Activated T-helper 17 cell treated with anti-CD3 and anti-CD28 coated beads, Interleukin-2, amount 50 U/mL, for 72 hours (primary cell): ENCODE results near the gene CALML6. TPM values are rescaled to one million over a fixed set of nuclear protein-coding genes. Genes with fewer than 3 reads are reported as not detected.

Source experiments
- ATAC-seq: fragments of 150-1000 bp; cut with Tn5 transposase; replicated peaks from 2 replicates; pipeline ENCODE4 v1.10.0; 2021; ENCODE audit warnings: mild to moderate bottlenecking, moderate library complexity
- H3K27ac Mint-ChIP-seq: one replicate; pipeline ENCODE4 v1.8.0; 2022; ENCODE audit warnings: mixed read lengths
- H3K27me3 Mint-ChIP-seq: one replicate; pipeline ENCODE4 v1.8.0; 2022; ENCODE audit warnings: mixed read lengths
- H3K36me3 Mint-ChIP-seq: one replicate; pipeline ENCODE4 v1.8.0; 2022; ENCODE audit warnings: low read depth, mild to moderate bottlenecking, mixed read lengths
- H3K4me1 Mint-ChIP-seq: one replicate; pipeline ENCODE4 v1.8.0; 2022; ENCODE audit warnings: mixed read lengths
- H3K4me3 Mint-ChIP-seq: one replicate; pipeline ENCODE4 v1.8.0; 2022; ENCODE audit warnings: mild to moderate bottlenecking, mixed read lengths
- H3K9me3 Mint-ChIP-seq: one replicate; pipeline ENCODE4 v1.8.0; 2022; ENCODE audit warnings: mixed read lengths
- total RNA-seq, 2 donors: library from RNA; stranded (reverse); gene quantifications; one replicate each; pipeline ENCODE4 v1.2.3, GENCODE V29; 2022

The CALML6 gene, protein sequence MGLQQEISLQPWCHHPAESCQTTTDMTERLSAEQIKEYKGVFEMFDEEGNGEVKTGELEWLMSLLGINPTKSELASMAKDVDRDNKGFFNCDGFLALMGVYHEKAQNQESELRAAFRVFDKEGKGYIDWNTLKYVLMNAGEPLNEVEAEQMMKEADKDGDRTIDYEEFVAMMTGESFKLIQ
- 1 to 10 TPM in 1 of 2 donors, under 1 TPM in 1; 0.86 to 1.7 TPM for total RNA-seq

- H3K36me3 Mint-ChIP-seq: no peaks in the 10 kb centered on the region
- ATAC-seq: no peak
- no peak within 1 kb of the TSS for H3K4me3 Mint-ChIP-seq
- H3K27ac Mint-ChIP-seq: no peak within 1 kb of the TSS
- peaks cover under 1% of the 10 kb centered on the region for H3K4me1 Mint-ChIP-seq
- H3K9me3 Mint-ChIP-seq: no peaks in the 10 kb centered on the region
- no peaks in the 10 kb centered on the region for H3K27me3 Mint-ChIP-seq
These were observed at the start of gene CALML6 for GRCh38 chr1:1914971-1915692. TSS of gene CALML6 (plus strand) at chr1:1915260. CDS start at chr1:1915281, 21 bp downstream.

DNA sequence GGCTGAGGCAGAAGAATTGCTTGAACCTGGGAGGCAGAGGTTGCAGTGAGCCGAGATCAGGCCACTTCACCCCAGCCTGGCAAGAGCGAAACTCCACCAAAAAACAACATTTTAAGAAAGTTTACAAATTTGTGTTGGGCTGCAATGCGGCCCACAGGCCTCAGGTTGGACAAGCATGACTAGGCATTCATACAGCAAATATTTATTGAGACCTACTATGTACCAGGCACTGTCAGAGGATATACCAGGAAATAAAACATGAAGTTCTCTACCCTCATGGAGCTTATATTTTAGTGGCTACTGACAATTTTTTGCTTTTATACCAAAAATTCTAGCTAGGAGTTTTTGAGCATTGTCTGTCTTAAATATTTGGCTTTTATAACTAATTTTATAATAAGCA, 47.9 kb upstream of the CALML6 start:
- Mint-ChIP-seq H3K4me3 (no peak overlapping the region), H3K27me3 (no peaks in the 10 kb centered on the region), H3K4me1 (peaks cover 49% of the 10 kb centered on the region), H3K9me3 (no peaks in the 10 kb centered on the region), H3K27ac (no peak overlapping the region), H3K36me3 (peaks cover 43% of the 10 kb centered on the region)
- ATAC-seq: no peak

DNA sequence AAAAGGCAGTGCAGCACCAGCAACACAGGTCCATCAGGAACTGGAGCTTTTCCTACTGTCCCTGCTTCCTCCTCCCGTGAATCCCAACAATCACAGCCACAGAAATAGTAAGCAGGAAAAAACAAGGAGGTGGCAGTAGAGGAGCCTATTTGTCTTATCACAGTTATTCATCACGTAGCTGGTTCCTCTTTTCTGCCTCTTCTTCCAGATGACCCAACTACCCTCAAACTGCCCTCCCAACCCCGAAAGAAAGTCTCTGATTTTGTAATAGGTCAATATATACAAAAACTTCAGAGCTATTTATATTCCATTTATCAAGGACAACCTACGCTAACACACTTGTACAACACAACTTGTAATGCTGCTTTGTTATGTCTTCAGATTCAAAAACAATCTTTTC, 45.6 kb upstream of the CALML6 start:
- no peaks in the 10 kb centered on the region for H3K9me3 Mint-ChIP-seq
- peaks cover 47% of the 10 kb centered on the region for H3K4me1 Mint-ChIP-seq
- ATAC-seq: no peak
- peaks cover 47% of the 10 kb centered on the region for H3K36me3 Mint-ChIP-seq
- no peak overlapping the region for H3K4me3 Mint-ChIP-seq
- peak overlapping the region; percentile 80 for H3K27ac Mint-ChIP-seq
- H3K27me3 Mint-ChIP-seq: no peaks in the 10 kb centered on the region

- no peak for ATAC-seq
- Mint-ChIP-seq H3K27ac (peak overlapping the region; percentile 23), H3K4me1 (peaks cover 54% of the 10 kb centered on the region), H3K27me3 (no peaks in the 10 kb centered on the region), H3K4me3 (peak overlapping the region; percentile 19), H3K9me3 (no peaks in the 10 kb centered on the region), H3K36me3 (peaks cover 60% of the 10 kb centered on the region)
These were observed 42.6 kb upstream of the CALML6 start for GRCh38 chr1:1872329-1872994.

GRCh38 chr1:1873186-1873585, 41.9 kb upstream of the CALML6 start:
- H3K27ac Mint-ChIP-seq: no peak overlapping the region
- H3K36me3 Mint-ChIP-seq: peaks cover 65% of the 10 kb centered on the region
- no peaks in the 10 kb centered on the region for H3K9me3 Mint-ChIP-seq
- no peak overlapping the region for H3K4me3 Mint-ChIP-seq
- ATAC-seq: no peak
- H3K27me3 Mint-ChIP-seq: no peaks in the 10 kb centered on the region
- peaks cover 56% of the 10 kb centered on the region for H3K4me1 Mint-ChIP-seq

DNA sequence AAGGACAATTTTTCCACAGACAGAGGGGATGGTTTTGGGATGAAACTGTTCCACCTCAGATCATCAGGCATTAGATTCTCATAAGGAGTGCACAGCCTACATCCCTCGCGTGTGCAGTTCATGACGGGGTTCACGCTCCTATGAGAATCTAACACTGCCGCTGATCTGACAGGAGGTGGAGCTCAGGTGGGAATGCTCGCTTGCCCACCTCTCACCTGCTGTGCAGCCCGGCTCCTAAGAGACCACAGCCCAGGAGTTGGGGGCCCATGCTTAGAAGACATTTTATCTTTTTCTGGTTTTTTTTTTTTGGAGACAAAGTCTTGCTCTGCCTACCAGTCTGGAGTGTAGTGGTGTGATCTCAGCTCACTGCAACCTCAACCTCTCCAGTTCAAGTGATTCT, 40.2 kb upstream of the CALML6 start:
- peak overlapping the region; percentile 71 for H3K4me3 Mint-ChIP-seq
- no peak overlapping the region for H3K27ac Mint-ChIP-seq
- H3K27me3 Mint-ChIP-seq: no peaks in the 10 kb centered on the region
- peaks cover 57% of the 10 kb centered on the region for H3K4me1 Mint-ChIP-seq
- ATAC-seq: no peak
- H3K36me3 Mint-ChIP-seq: peaks cover 82% of the 10 kb centered on the region
- no peaks in the 10 kb centered on the region for H3K9me3 Mint-ChIP-seq

DNA sequence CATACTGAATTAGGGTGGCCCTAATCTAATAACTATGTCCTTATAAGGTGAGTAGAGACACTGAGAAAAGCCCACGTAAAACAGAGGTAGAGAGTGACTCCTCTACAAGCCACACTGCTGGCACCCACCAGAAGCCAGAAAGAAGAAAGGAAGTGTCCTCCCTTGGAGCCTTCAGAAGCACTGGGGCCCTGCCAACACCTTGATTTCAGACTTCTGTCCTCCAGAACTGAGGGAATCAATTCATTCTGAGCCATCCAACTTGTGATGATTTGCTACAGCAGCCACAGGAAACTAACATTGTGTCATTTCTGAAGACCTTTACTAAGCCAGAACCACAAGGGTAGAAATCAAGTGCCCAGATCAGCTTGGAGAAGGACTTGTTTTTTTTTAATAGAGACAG, 39.1 kb upstream of the CALML6 start:
- Mint-ChIP-seq H3K36me3 (peaks cover 80% of the 10 kb centered on the region), H3K9me3 (no peaks in the 10 kb centered on the region), H3K4me3 (peak overlapping the region; percentile 71), H3K27me3 (no peaks in the 10 kb centered on the region), H3K4me1 (peaks cover 59% of the 10 kb centered on the region), H3K27ac (peak overlapping the region; percentile 78)
- peak; percentile 92 for ATAC-seq

DNA sequence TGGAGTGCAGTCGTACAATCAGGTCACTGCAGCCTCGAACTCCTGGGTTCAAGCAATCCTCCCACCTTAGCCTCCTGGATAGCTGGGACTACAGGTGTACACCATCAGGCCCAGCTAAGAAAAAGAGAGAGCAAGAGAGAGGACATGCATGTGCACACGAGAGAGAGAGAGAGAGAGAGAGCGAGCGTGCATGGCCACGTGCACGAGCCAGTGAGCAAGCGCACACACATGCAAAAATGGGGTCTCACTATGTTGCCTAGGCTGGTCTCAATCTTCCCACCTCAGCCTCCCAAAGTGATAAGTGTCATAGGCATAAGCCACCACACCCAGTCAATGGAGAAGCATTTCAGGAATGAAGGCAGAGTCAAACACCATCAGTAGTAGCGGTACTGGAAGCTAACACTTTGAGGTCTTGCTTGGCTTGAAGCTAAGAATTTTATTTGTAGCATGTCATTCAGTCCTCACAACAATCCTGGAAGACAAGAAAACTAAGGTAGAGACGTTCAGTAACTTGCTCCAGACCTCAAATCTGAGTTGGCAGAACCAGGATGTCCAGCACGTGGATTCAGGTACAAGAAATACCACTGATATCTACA, 38.6 kb upstream of the CALML6 start:
- H3K9me3 Mint-ChIP-seq: no peaks in the 10 kb centered on the region
- H3K36me3 Mint-ChIP-seq: peaks cover 80% of the 10 kb centered on the region
- H3K27ac Mint-ChIP-seq: peak overlapping the region; percentile 78
- ATAC-seq: peak; percentile 16
- no peaks in the 10 kb centered on the region for H3K27me3 Mint-ChIP-seq
- H3K4me1 Mint-ChIP-seq: peaks cover 59% of the 10 kb centered on the region
- H3K4me3 Mint-ChIP-seq: peak overlapping the region; percentile 71

DNA sequence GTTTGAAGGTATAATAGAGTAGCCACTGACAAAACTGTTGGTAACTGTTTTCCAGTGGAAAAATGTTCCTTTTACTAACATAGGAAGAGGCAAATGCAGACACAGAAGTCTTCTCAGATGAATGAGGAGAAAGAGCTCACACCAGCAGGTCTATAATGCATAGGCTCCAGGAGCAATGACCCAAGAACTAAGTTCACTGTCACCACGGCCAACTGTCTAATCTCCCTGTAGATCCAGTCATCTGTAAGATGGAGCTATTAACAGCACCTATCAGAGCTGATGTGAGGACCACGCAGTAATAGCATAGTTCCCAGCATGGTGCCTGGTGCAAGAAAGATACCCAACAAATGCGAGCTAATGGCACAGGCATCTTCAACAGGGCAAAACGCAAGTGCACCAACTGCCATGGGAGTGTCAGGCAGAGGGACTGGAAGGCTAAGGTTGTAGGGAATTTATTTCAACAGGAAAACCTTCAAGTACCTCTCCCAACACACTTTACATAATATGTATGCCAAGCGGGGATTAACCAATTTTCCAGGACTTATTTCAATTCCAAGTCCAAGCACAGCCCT, 37.1 kb upstream of the CALML6 start:
- no peak for ATAC-seq

GRCh38 chr1:1879942-1880341, 35.1 kb upstream of the CALML6 start:
- H3K4me3 Mint-ChIP-seq: no peak overlapping the region
- ATAC-seq: no peak
- H3K9me3 Mint-ChIP-seq: no peaks in the 10 kb centered on the region
- H3K36me3 Mint-ChIP-seq: peaks cover 78% of the 10 kb centered on the region
- H3K4me1 Mint-ChIP-seq: peaks cover 52% of the 10 kb centered on the region
- no peak overlapping the region for H3K27ac Mint-ChIP-seq
- H3K27me3 Mint-ChIP-seq: no peaks in the 10 kb centered on the region

More for the DNA sequence above, 37.1 kb upstream of the CALML6 start:
- no peaks in the 10 kb centered on the region for H3K9me3 Mint-ChIP-seq
- peak overlapping the region; percentile 53 for H3K27ac Mint-ChIP-seq
- H3K4me3 Mint-ChIP-seq: peak overlapping the region; percentile 43
- no peaks in the 10 kb centered on the region for H3K27me3 Mint-ChIP-seq
- peaks cover 73% of the 10 kb centered on the region for H3K36me3 Mint-ChIP-seq
- peaks cover 53% of the 10 kb centered on the region for H3K4me1 Mint-ChIP-seq

GRCh38 chr1:1880617-1881312, 34.3 kb upstream of the CALML6 start:
- H3K4me1 Mint-ChIP-seq: peaks cover 46% of the 10 kb centered on the region
- peaks cover 70% of the 10 kb centered on the region for H3K36me3 Mint-ChIP-seq
- H3K27me3 Mint-ChIP-seq: no peaks in the 10 kb centered on the region
- H3K9me3 Mint-ChIP-seq: no peaks in the 10 kb centered on the region
- peak overlapping the region; percentile 7 for H3K4me3 Mint-ChIP-seq
- ATAC-seq: no peak
- peak overlapping the region; percentile 46 for H3K27ac Mint-ChIP-seq

GRCh38 chr1:1881727-1882126, 33.3 kb upstream of the CALML6 start:
- ATAC-seq: no peak
- H3K4me3 Mint-ChIP-seq: peak overlapping the region; percentile 7
- no peaks in the 10 kb centered on the region for H3K9me3 Mint-ChIP-seq
- peaks cover 67% of the 10 kb centered on the region for H3K36me3 Mint-ChIP-seq
- peak overlapping the region; percentile 46 for H3K27ac Mint-ChIP-seq
- no peaks in the 10 kb centered on the region for H3K27me3 Mint-ChIP-seq
- peaks cover 37% of the 10 kb centered on the region for H3K4me1 Mint-ChIP-seq

DNA sequence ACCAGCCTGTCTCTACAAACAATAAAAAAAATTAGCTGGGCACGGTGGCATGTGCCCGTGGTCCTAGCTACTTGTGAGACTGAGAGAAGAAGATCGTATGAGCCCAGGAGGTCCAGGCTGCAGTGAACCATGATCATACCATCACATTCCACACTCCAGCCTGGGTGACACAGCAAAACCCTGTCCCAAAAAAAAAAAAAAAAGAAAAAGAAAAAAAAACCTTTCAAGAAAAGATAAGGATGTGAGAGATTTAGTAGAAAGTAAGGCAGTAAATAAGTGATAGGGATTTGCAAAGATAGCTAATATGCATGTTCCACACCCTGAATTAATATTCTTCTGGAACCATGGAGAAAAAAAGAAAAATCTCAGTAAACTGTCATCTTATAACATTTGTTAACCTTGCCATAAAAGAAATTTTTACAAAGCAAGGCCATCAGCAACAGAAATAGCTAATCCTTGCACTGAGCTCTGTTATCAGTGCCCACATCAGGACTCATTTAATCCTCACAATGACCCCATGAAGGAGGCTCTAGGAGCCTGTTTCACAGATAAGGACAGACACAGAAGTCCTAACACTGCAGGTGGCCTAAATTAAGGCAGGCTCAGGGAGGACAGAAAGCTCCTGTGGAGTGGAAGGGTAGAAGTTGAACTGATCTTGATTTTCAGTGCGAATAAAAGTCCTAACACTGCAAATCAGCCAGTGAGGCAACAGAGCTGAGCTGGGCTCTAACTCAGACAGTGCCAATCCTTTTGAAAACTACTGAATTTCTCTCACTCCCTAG, 31.8 kb upstream of the CALML6 start:
- peaks cover 37% of the 10 kb centered on the region for H3K4me1 Mint-ChIP-seq
- peak overlapping the region; percentile 38 for H3K4me3 Mint-ChIP-seq
- no peaks in the 10 kb centered on the region for H3K9me3 Mint-ChIP-seq
- H3K27ac Mint-ChIP-seq: peak overlapping the region; percentile 52
- no peak for ATAC-seq
- H3K36me3 Mint-ChIP-seq: peaks cover 65% of the 10 kb centered on the region
- no peaks in the 10 kb centered on the region for H3K27me3 Mint-ChIP-seq
